Left renal cortex interstitium (tissue), 4 donors: ENCODE data around the gene PUM1. TPM values are rescaled to one million over a fixed set of nuclear protein-coding genes. Genes with fewer than 3 reads are reported as not detected.
"Not testable (repeated sequence)": the region's sequence is repeated elsewhere in the genome, so short reads cannot be mapped to it uniquely, and the experiment has no call there.

ENCODE experiments used
- DNase-seq, 4 donors: peaks; one replicate each; pipeline ENCODE4 v3.0.0-alpha.2; 2013; ENCODE audit warnings: low read depth in 4 of 4, low spot score in 2 of 4, missing footprints in 1 of 4
- polyA plus RNA-seq, 4 donors: library from polyadenylated mRNA; unstranded; fragments of 120-200 nt; gene quantifications; one replicate each; pipeline ENCODE4 v1.2.1, GENCODE V29; 2013; ENCODE audit not compliant: insufficient read length in 4 of 4

The PUM1 gene
- polyA plus RNA-seq, 4 donors = 92.1 to 126 (median 115) TPM

- no peak for DNase-seq
These were observed 95.6 kb downstream of the PUM1 start for GRCh38 chr1:30969903-30970302.

- no peak for DNase-seq
These were observed 97.1 kb downstream of the PUM1 start for GRCh38 chr1:30968220-30968971.

- peak in 1 of 4 donors; percentile 18 for DNase-seq
These were observed 98.7 kb downstream of the PUM1 start for GRCh38 chr1:30966690-30967369.

GRCh38 chr1:30965924-30966599, 99.5 kb downstream of the PUM1 start:
- DNase-seq = no peak

GRCh38 chr1:30964706-30965105, 100.8 kb downstream of the PUM1 start:
- no peak for DNase-seq

GRCh38 chr1:30962609-30963508, 102.7 kb downstream of the PUM1 start:
- DNase-seq = no peak

- no peak for DNase-seq
These were observed 107.8 kb downstream of the PUM1 start for GRCh38 chr1:30957560-30958222.

GRCh38 chr1:30955448-30956015, 110.0 kb downstream of the PUM1 start:
- no peak for DNase-seq

GRCh38 chr1:30953685-30954084, 111.8 kb downstream of the PUM1 start:
- DNase-seq = no peak

GRCh38 chr1:30952098-30952497, 113.4 kb downstream of the PUM1 start:
- DNase-seq = no peak

GRCh38 chr1:30950700-30951099, 114.8 kb downstream of the PUM1 start:
- no peak for DNase-seq

GRCh38 chr1:30950053-30950452, 115.5 kb downstream of the PUM1 start:
- no peak for DNase-seq

- DNase-seq = not testable (repeated sequence)
These were observed 116.1 kb downstream of the PUM1 start for GRCh38 chr1:30949487-30949838.

GRCh38 chr1:30948813-30949486, 116.6 kb downstream of the PUM1 start:
- not testable (repeated sequence) for DNase-seq

GRCh38 chr1:30948278-30948677, 117.2 kb downstream of the PUM1 start:
- no peak for DNase-seq

- DNase-seq = no peak
These were observed 118.3 kb downstream of the PUM1 start for GRCh38 chr1:30947212-30947611.

GRCh38 chr1:30942326-30942963, 123.1 kb downstream of the PUM1 start:
- no peak for DNase-seq

GRCh38 chr1:30940541-30940940, 125.0 kb downstream of the PUM1 start:
- no peak for DNase-seq
